ENCODE measurements around the gene RAB13.
A peak's percentile ranks its signal among the peaks of the same experiment; 100 is the strongest.

RAB13 gene

GRCh38 chr1:153954826-153955225, 31.3 kb downstream of the RAB13 start:
- DNase-seq (ENCODE audit: low spot score): no peak

- DNase-seq (ENCODE audit: low spot score): no peak
Measured at GRCh38 chr1:153953859-153954365, 32.2 kb downstream of the RAB13 start.

- no peak for DNase-seq (ENCODE audit: low spot score)
Measured at GRCh38 chr1:153951801-153952200, 34.3 kb downstream of the RAB13 start.

DNA sequence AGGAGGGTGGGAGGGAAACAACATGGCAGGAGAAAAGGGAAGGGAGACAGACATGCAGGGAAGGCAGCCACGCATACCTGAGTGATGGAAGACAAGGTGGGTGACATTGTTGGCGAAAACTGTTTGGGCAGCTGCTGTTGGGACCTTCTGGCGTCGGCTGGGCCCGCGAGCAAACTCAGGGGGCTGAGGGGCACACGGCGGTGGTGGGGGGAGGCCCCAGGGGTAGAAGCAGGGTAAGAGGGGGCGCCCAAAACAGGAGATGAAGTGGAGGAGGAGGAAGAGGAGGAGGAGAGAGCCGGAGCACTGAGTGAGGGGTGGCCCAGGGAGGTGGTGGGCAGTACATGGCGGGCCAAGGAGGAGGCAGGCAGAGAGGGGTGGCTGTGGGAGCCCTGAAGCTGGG, 35.0 kb downstream of the RAB13 start:
- no peak for DNase-seq (ENCODE audit: low spot score)

DNA sequence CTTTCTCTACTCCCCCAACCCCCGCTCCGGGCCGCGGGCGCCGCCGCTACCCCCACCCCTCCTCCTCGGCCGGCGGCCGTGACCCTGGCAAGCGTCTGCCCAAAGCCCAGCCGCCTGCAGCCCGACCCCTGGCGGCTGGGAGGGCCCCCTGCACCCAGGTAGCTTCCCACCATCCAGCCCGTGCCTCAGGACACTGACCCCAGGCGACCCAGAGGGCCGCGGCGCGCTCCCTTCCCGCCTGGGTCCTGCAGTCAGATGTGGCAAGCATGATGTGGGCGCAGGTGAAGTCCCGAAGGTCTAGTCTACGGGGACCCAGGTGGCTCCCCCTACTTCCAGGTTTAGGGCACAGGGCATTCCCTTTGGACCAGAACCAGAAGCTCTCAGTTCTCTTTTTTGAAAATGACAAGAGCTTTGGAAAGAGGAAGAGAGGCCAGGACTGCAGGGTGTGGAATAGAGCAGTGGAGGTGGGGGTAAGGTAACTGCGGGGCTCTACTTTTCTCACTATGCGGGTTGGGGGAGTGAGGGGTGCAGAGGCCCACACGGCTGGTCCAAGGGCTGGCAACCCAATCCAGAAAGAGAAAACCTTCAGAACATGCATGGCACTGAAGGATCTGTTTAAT, 39.4 kb downstream of the RAB13 start, which contains the start of gene DENND4B:
DENND4B (minus strand) TSS at position 97 of the 620 bp plus-strand sequence. CDS start 2,344 bp downstream, outside the sequence.
- DNase-seq (ENCODE audit: low spot score): peak; percentile 92

GRCh38 chr1:153945795-153946621, 40.1 kb downstream of the RAB13 start:
- DNase-seq (ENCODE audit: low spot score): peak; percentile 82

- no peak for DNase-seq (ENCODE audit: low spot score)
Measured at GRCh38 chr1:153945131-153945794, 40.9 kb downstream of the RAB13 start.

GRCh38 chr1:153944827-153945117, 41.4 kb downstream of the RAB13 start:
- no peak for DNase-seq (ENCODE audit: low spot score)

GRCh38 chr1:153944005-153944826, 41.9 kb downstream of the RAB13 start:
- DNase-seq (ENCODE audit: low spot score): no peak

- no peak for DNase-seq (ENCODE audit: low spot score)
Measured at GRCh38 chr1:153942766-153943549, 43.2 kb downstream of the RAB13 start.

- no peak for DNase-seq (ENCODE audit: low spot score)
Measured at GRCh38 chr1:153941826-153942725, 44.1 kb downstream of the RAB13 start.

DNA sequence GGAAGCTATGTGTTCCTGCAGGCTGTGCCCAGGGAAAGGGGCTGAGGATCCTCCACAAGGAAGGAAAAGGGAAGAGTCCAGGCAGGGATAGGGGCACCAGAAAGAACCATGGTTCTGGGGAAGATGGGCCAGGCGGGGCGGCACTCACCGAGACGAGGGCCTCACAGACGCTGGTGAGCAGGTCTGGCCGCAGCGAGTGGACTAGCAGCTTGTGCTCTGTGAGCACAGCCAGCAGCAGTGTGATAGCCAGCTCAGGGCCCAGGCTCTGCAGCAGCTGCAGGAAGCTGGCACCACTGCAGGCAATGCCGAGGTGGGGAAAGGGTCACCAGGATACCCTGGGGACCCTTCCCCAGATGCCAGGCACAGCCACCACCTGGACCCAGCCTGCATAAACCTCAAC, 45.4 kb downstream of the RAB13 start:
- DNase-seq (ENCODE audit: low spot score): no peak

DNA sequence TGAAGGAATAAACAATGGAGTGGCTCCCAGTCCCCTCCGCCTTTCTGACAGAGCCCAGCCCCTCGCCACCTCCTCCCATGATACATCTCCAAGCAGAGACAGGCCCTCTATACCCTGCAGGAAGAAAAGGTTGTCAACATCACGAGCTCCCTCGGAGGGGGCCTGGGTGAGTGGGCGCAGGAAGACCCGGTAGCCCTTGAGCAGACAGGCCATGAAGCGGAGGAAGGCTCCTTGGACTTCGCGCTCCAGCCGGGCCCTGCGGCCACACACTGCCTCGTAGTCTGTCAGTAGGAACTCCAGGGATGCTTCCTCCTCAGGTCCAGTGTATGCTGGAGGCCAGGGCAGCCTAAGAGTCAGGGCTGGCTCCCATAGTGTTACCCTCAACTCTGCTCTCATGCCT, 46.7 kb downstream of the RAB13 start:
- DNase-seq (ENCODE audit: low spot score): no peak

DNA sequence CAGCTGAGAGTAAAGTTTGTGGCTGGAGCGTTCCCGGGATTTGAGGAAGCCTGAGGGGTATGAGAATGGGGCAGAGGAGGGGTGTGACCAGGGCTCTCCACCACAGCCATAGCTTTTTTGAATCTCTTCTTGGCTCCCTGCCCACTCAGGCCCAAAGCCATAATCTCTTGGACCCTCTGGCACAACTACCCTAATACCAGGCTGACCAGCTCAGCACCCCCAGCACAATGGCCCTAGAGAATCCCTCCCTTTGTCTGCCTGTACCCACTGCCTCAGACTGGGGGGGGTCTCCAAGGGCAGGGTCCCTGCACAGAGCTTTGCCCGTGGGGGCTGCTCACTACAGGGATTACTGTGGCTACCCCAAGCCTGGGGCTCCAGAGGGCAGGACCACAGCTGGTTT, 47.1 kb downstream of the RAB13 start:
- no peak for DNase-seq (ENCODE audit: low spot score)

GRCh38 chr1:153937331-153937730, 48.8 kb downstream of the RAB13 start:
- peak; percentile 47 for DNase-seq (ENCODE audit: low spot score)

GRCh38 chr1:153936011-153936802, 49.9 kb downstream of the RAB13 start:
- peak; percentile 23 for DNase-seq (ENCODE audit: low spot score)

DNA sequence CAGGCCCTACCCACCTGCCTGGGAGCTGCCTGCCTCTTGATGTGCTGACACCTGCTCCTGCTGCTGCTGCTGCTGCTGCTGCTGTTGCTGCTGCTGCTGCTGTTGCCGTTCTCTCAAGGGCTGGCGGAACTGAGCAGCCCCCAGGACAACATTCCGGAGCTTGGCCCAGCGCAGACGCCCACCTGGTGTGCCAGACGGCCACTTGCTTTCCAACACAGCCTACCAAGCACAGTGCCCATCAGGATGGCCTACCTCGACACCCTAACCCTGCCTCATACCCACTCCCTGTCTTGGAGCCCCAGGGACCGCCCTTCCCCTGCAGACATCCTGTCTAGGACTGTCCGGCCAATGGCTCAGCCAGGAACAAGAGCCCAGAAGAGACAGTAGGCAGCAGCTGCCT, 51.4 kb downstream of the RAB13 start:
- DNase-seq (ENCODE audit: low spot score): peak; percentile 38

GRCh38 chr1:153933955-153934354, 52.2 kb downstream of the RAB13 start:
- peak; percentile 38 for DNase-seq (ENCODE audit: low spot score)

- peak; percentile 61 for DNase-seq (ENCODE audit: low spot score)
Measured at GRCh38 chr1:153933430-153933829, 52.7 kb downstream of the RAB13 start.
